Raji (cell line): Measurements from ENCODE around the gene TMC3.

Experiments used
- POLR2A ChIP-seq: IDR thresholded peaks from 2 replicates; pipeline ENCODE4 v1.6.1; 2011; ENCODE audit warnings: low read depth, low read length, control low read depth; ENCODE audit not compliant: insufficient read depth

TMC3 gene

GRCh38 chr15:81387621-81388435, 13.8 kb upstream of the TMC3 start:
- no peak for TF ChIP-seq POLR2A

DNA sequence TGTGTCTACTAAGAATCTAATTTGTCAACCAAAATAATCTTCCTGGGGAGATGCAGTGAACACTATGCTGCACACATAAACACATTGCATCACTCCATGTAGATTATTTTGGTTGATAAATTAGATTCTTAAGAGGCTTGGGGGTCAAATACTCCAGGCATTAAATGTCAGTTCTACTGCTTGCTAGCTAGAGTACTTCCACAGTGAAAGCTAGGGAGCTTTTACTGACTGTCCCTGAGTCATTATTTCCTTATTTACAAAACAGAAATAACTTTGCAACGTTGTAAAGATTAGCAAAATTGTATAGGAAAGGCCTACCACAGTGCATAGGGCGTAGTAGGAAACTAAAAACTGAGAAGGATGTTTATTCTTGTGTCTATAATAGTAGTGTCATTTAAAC, 12.9 kb upstream of the TMC3 start:
- TF ChIP-seq POLR2A: no peak

DNA sequence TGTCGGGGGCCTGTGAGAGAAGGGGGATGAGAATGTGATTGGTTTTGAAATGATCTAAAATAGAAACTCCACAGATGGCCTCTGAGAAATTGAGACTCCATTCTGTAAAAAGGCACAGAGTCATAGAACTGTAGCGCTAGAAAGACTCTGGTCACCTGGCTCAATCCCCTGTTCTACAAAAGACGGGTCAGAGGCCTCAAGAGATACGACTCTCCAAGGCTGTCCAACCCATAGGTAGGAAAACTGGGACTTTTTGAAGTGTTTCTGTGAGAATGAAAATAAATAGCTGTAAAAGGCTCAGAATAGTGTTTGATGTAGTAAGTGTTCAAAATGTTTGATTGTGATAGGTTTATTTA, 11.7 kb upstream of the TMC3 start:
- TF ChIP-seq POLR2A: no peak

DNA sequence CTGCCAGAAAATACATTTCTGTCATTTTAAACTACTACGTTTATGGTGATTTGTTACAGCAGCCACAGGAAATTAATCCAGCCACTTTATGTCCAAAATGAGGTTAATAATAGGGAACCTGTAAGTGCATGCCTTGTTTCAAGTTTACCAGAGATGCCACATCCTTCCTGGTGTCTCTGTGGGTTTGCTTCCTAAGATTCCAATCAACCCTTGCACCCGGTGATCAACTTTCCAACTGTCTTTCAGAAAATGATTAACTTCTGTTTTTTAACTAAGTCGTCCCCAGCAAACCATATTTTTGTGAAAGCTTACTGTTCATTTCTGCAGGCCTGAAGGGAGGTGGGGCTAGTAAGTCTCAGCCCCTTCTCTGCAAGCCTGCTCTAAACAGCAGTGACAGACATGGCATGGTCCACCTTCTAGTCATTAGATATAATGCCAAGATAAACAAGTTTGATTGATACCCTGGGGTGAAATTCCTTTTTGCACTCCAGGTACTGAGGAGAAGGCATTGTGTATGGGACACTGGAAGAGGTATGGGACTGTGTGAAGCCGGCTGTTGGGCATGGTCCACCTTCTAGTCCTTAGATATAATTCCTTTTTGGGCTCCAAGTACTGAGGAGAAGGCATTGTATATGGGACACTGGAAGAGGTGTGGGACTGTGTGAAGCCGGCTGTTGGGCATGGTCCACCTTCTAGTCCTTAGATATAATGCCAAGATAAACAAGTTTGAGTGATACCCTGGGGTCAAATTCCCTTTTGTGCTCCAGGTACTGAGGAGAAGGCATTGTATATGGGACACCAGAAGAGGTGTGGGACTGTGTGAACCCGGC, 11.1 kb upstream of the TMC3 start:
- no peak for TF ChIP-seq POLR2A

GRCh38 chr15:81381720-81382119, 7.7 kb upstream of the TMC3 start:
- no peak for TF ChIP-seq POLR2A

DNA sequence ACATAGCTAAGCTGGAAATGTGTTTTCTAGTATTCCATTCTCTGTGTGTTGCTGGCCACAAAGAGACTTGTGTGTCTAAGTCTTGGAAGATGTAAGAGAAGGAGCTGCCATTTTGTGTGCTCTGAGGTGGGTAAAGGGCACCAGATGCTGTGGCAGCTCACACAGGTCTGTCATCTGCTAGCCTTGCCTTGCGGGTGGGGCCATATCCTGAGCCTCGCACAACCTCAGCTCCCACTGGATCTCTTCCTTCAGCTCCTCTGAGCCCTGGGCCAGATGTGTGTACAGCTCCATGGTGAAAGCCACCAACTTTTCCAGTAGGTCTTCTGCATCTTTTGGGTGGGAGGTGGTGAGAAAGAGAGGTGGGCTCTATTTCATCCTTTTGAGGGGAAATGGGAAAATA, 6.7 kb upstream of the TMC3 start:
- no peak for TF ChIP-seq POLR2A

DNA sequence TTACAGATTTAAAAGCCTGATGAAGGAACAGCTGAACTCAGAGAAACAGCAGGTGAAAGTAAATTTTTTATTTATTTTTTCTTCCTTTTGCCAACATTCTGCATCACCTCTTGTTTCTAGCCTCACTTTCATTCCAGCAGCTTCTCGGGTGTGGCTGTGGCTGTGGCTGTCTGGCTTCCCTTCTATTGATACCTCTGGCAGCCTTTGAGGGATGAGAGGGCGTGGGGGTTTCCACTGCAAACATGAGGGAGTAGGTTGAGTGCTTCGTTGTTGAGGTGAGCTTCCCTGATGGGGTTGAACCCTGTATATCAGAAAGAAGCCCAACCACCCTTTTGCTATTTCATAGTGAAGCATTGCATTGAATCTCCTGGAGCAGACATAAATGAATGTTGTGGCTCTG, 6.2 kb upstream of the TMC3 start:
- TF ChIP-seq POLR2A: no peak

DNA sequence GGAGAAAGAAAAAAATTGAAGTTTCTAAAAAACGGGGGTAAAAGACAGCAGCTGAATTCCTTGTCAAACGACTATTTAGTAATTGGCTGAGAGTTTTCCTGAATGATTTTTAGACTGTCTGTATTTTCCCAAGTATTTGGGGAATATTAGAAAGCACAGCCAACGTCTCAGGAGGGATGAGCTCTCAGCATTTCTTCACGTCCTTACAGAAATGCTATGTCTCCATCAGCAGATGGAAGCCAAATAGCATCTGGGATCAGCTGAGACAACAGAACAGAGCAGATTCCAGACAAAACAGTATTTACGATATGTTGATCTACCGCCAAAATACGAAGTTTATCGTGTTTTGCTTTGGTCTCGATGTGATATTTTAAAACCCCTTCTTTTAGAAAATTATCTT, 5.3 kb upstream of the TMC3 start:
- TF ChIP-seq POLR2A: no peak

GRCh38 chr15:81378443-81378842, 4.4 kb upstream of the TMC3 start:
- TF ChIP-seq POLR2A: no peak

- no peak for TF ChIP-seq POLR2A
Measured at GRCh38 chr15:81377871-81378270, 3.9 kb upstream of the TMC3 start.

- TF ChIP-seq POLR2A: no peak
Measured at GRCh38 chr15:81376231-81376630, 2.2 kb upstream of the TMC3 start.

DNA sequence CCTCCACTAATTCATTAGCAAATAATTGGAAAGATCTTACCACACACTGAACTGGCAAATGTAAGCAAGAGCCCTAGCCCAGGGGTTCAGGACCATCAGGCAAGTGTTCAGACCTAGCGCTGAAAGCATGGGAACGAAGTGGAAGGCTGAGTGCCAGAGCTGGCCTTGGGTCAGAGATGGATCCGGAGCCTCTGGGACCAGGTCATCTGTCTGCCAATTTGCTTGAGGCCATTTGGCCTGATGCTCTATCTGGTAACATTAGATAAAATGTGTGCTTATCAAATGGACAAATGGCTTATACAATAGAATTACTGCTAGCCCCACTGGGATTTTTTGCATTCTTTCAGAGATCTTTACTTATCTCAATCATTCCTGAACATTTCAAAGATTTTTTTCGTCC, 1.4 kb upstream of the TMC3 start:
- TF ChIP-seq POLR2A: no peak

DNA sequence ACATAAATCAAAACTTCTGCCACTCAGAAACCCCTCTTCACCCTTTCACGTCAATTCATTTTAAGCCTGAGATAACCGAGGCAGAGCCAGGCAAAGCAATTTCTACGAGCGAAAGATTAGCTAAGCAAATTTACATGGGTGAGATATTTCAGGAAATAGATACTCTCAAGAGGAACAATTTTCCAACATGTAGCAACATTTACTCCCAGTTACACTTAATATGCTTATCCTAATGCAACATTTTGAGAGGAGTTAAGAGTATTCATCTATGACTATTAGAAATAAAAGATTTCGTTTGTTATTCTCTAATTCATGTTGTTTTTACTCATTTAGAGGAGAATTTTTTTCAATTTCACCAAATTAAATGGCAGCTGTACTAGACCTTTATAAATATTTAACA, 837 bp downstream of the TMC3 start:
- TF ChIP-seq POLR2A: no peak

DNA sequence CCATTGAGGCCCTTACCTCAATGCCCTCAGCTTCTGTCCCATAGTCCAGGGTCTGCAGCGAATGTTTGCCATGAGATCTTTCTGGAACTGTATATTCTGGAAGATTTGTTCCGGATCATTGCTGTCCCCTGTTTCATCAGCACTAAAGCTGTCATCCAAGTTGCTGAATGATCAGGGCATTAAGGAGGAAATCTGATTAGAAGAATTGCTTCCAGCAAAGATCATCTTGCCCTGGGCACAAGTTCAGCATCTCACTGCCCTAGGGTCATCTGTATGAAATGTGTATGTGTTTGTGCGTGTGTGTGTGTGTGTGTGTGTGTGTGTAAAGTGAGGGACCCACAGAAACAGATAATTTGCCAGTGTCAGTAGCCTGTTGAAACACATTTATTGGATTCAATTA, 1.4 kb downstream of the TMC3 start:
- TF ChIP-seq POLR2A: no peak

DNA sequence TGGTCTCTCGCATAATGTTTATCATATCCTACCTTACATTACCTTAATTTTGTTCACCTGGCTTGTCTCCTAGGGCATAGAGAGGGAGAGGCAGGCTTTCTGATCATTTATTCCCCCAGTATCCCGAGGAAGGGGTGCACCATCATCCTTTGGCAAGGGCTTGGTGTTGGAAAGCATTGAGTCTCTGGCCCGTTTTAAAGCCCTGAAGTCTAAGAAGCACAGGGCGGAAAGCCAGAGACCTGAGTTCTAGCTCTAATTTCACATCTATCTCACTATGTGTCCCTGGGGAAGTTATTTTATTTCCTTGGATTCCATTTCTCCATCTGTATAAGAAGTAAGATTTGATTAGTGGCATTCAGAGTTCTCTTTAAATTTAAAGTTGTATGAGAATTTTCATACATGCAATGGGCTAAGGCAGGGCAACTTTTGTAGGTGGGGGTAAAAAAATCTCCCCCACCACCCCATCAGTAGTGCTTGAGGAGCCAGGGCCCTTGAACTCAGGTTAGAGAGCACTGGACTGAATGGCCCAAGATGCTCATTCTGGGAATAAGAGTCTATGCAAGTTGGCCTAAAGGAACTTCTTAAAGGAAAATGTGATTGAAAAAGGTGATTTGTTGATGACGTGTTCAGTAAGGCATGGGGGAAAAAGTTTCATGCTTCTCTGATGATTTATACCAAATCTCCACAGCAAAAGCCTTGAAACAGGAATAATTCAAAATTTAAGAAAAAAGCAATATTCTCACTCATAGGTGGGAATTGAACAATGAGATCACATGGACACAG, 10.1 kb downstream of the TMC3 start:
- no peak for TF ChIP-seq POLR2A

GRCh38 chr15:81363276-81363675, 10.7 kb downstream of the TMC3 start:
- TF ChIP-seq POLR2A: no peak
